IMR-90 (cell line): ENCODE data around the gene RFX3. TPM values are rescaled to one million over a fixed set of nuclear protein-coding genes. Genes with fewer than 3 reads are reported as not detected.

ENCODE experiments used
- ATAC-seq: fragments of 200-7000 bp; cut with Tn5 transposase; 2 replicates; pipeline ENCODE4 v1.9.1; 2020; ENCODE audit warnings: low read depth, mild to moderate bottlenecking, moderate library complexity
- BruUV-seq: library from RNA; stranded (reverse); fragments of 400-500 nt; replicated peaks from 2 replicates; lab custom pipeline; 2021; lab: Mats Ljungman, UMichigan
- CTCF ChIA-PET: fragments of 300-600 bp; formaldehyde crosslinking; extraction: SDS; loops from one replicate; lab custom pipeline; 2021; ENCODE audit warnings: antibody characterized with exemption; lab: Yijun Ruan, JAX
- POLR2A ChIA-PET: fragments of 300-600 bp; sonication (Branson Sonifier 250); formaldehyde crosslinking; loops from one replicate; lab custom pipeline; 2022; ENCODE audit warnings: antibody characterized with exemption; ENCODE audit not compliant: unreplicated experiment; lab: Charles Lee
- DNase-seq: peaks from one replicate; pipeline ENCODE4 v3.0.0; 2013
- H2AFZ ChIP-seq: replicated peaks from 2 replicates; pipeline ENCODE3; 2013; ENCODE audit warnings: low read length, mild to moderate bottlenecking; ENCODE audit not compliant: poor library complexity
- H2AK5ac ChIP-seq: 2 replicates; pipeline ENCODE4 v1.6.1; 2013; ENCODE audit warnings: low read depth, low read length, inconsistent platforms
- H2AK9ac ChIP-seq: replicated peaks from 2 replicates; pipeline ENCODE3; 2013; ENCODE audit warnings: mild to moderate bottlenecking, low read depth, low read length, moderate library complexity; ENCODE audit not compliant: poor library complexity
- H2BK120ac ChIP-seq: 2 replicates; pipeline ENCODE4 v1.6.1; 2013; ENCODE audit warnings: low read depth, low read length, inconsistent platforms
- H2BK15ac ChIP-seq: 3 replicates; pipeline ENCODE4 v1.6.1; 2013; ENCODE audit warnings: low read depth, low read length, inconsistent platforms
- H2BK20ac ChIP-seq: 2 replicates; pipeline ENCODE4 v1.6.1; 2013; ENCODE audit warnings: low read depth, mild to moderate bottlenecking, inconsistent platforms, low read length, moderate library complexity
- H2BK5ac ChIP-seq: 2 replicates; pipeline ENCODE4 v1.6.1; 2013; ENCODE audit warnings: mild to moderate bottlenecking, low read depth, low read length, inconsistent platforms; ENCODE audit not compliant: poor library complexity, severe bottlenecking
- H3K14ac ChIP-seq: replicated peaks from 2 replicates; pipeline ENCODE4 v1.6.1; 2013; ENCODE audit warnings: low read depth, low read length, inconsistent platforms
- H3K18ac ChIP-seq: 2 replicates; pipeline ENCODE4 v1.6.1; 2013; ENCODE audit warnings: low read depth, low read length, control low read depth
- H3K23ac ChIP-seq: 2 replicates; pipeline ENCODE4 v1.6.1; 2013; ENCODE audit warnings: low read depth, low read length, inconsistent platforms
- H3K27ac ChIP-seq: 2 replicates; pipeline ENCODE4 v1.5.1; 2013; ENCODE audit warnings: mild to moderate bottlenecking, control low read depth, low read length; ENCODE audit not compliant: insufficient read depth
- H3K27me3 ChIP-seq: 2 replicates; pipeline ENCODE4 v1.6.1; 2013; ENCODE audit warnings: low read length; ENCODE audit not compliant: control insufficient read depth, insufficient read depth
- H3K36me3 ChIP-seq: 2 replicates; pipeline ENCODE4 v1.6.1; 2013; ENCODE audit warnings: low read length, mixed read lengths; ENCODE audit not compliant: control insufficient read depth, insufficient read depth
- H3K4ac ChIP-seq: 2 replicates; pipeline ENCODE4 v1.6.1; 2013; ENCODE audit warnings: low read depth, low read length, inconsistent platforms
- H3K4me1 ChIP-seq: 2 replicates; pipeline ENCODE4 v1.6.1; 2013; ENCODE audit warnings: low read length, mixed read lengths; ENCODE audit not compliant: control insufficient read depth, insufficient read depth
- H3K4me2 ChIP-seq: 2 replicates; pipeline ENCODE4 v1.6.1; 2013; ENCODE audit warnings: low read depth, mild to moderate bottlenecking, control low read depth, low read length, moderate library complexity
- H3K4me3 ChIP-seq: 2 replicates; pipeline ENCODE4 v1.5.1; 2013; ENCODE audit warnings: low read depth, mild to moderate bottlenecking, control low read depth, low read length, moderate library complexity; ENCODE audit not compliant: insufficient read depth
- H3K56ac ChIP-seq: 2 replicates; pipeline ENCODE4 v1.6.1; 2013; ENCODE audit warnings: low read length, inconsistent platforms; ENCODE audit not compliant: insufficient read depth; ENCODE audit errors: extremely low read depth
- H3K79me1 ChIP-seq, 2 experiments: 2 replicates each; pipeline ENCODE4 v1.6.1; 2013; ENCODE audit warnings: low read length in 2 of 2, inconsistent platforms in 1 of 2, low read depth in 1 of 2
- H3K9ac ChIP-seq: 2 replicates; pipeline ENCODE4 v1.6.1; 2013; ENCODE audit warnings: low read depth, low read length, control low read depth
- H3K9me1 ChIP-seq: 2 replicates; pipeline ENCODE4 v1.6.1; 2013; ENCODE audit warnings: low read length, inconsistent platforms; ENCODE audit not compliant: insufficient read depth
- H3K9me3 ChIP-seq: 2 replicates; pipeline ENCODE4 v1.6.1; 2013; ENCODE audit warnings: low read length; ENCODE audit not compliant: control insufficient read depth, insufficient read depth
- H4K20me1 ChIP-seq: 2 replicates; pipeline ENCODE4 v1.6.1; 2013; ENCODE audit warnings: low read length, inconsistent platforms; ENCODE audit not compliant: insufficient read depth
- H4K5ac ChIP-seq: 2 replicates; pipeline ENCODE4 v1.6.1; 2013; ENCODE audit warnings: mild to moderate bottlenecking, low read depth, low read length, control low read depth
- H4K8ac ChIP-seq, 2 experiments: 2 replicates each; pipeline ENCODE4 v1.6.1; 2013; ENCODE audit warnings: low read depth in 2 of 2, low read length in 2 of 2, control low read depth in 1 of 2, inconsistent platforms in 1 of 2
- H4K91ac ChIP-seq: 2 replicates; pipeline ENCODE4 v1.6.1; 2013; ENCODE audit warnings: low read depth, low read length, inconsistent platforms; ENCODE audit not compliant: insufficient read depth
- NFE2L2 ChIP-seq: fragments of 150-350 bp; IDR thresholded peaks from 2 replicates; pipeline ENCODE4 v1.6.1; 2016; ENCODE audit warnings: low read depth, mild to moderate bottlenecking, low read length
- POLR2A ChIP-seq: IDR thresholded peaks from 2 replicates; pipeline ENCODE4 v1.6.1; 2012; ENCODE audit warnings: mild to moderate bottlenecking, low read depth, low read length
- WGBS, 2 experiments: methylation state at CpG; one replicate each; pipeline versions ENCODE4 v1.1.5 to v1.1.7; 2013; ENCODE audit warnings: missing lambda C conversion rate in 2 of 2; ENCODE audit not compliant: insufficient read length in 1 of 2; ENCODE audit errors: extremely low coverage in 2 of 2; 5-methylcytosine and 5-hydroxymethylcytosine counted together
- dilution Hi-C: fragments of 300-500 bp; cut with HindIII; formaldehyde crosslinking; loops from one replicate; pipeline ENCODE4 v1.14.3; 2018; ENCODE audit warnings: low sequenced_read_pairs; ENCODE audit not compliant: unreplicated experiment
- in situ Hi-C: fragments of 300-500 bp; cut with MboI; formaldehyde crosslinking; loops from 3 replicates; pipeline ENCODE4 v1.14.3; 2019; ENCODE audit warnings: low sequenced_read_pairs, inconsistent platforms, mixed read lengths
- intact Hi-C: fragments of 100-400 bp; cut with micrococcal nuclease; formaldehyde crosslinking; loops from 2 replicates; pipeline ENCODE4 v1.10.0; 2022
- polyA plus RNA-seq, 3 experiments: library from polyadenylated mRNA; depleted of rRNA; stranded (reverse); fragments of >200 nt; gene quantifications; 2 replicates each; pipeline ENCODE4 v1.2.3, GENCODE V29; 2012; ENCODE audit warnings: low replicate concordance in 1 of 3
- total RNA-seq: library from RNA; depleted of rRNA; stranded (reverse); fragments of >200 nt; gene quantifications from 2 replicates; pipeline ENCODE4 v1.2.3, GENCODE V29; 2012

The RFX3 gene
- total and polyA plus RNA-seq, 2 of the 4 experiments (the other 2 are of a cell fraction): 1.7 to 2.7 TPM

GRCh38 chr9:3296536-3296935 is 229.3 kb downstream of the RFX3 start:
- Histone ChIP-seq H3K18ac (no peak overlapping the region), H3K9me3 (no peaks in the 10 kb centered on the region), H3K4me2 (no peak overlapping the region), H4K8ac (no peak overlapping the region), H3K9me1 (no peaks in the 10 kb centered on the region), H3K56ac (no peak overlapping the region), H3K27me3 (no peaks in the 10 kb centered on the region), H3K36me3 (no peaks in the 10 kb centered on the region), H3K23ac (no peak overlapping the region), H2BK15ac (no peak overlapping the region), H3K4me3 (no peak overlapping the region), H4K5ac (no peak overlapping the region), H3K14ac (no peak overlapping the region), H3K9ac (no peak overlapping the region), H2AFZ (no peak overlapping the region), H2BK5ac (no peak overlapping the region), H2AK5ac (no peak overlapping the region), H3K4ac (no peak overlapping the region), H2BK20ac (no peak overlapping the region), H3K79me1 (no peaks in the 10 kb centered on the region), H3K27ac (no peak overlapping the region), H2AK9ac (no peak overlapping the region), H4K20me1 (no peaks in the 10 kb centered on the region), H3K4me1 (no peaks in the 10 kb centered on the region), H2BK120ac (no peak overlapping the region), H4K91ac (no peak overlapping the region)
- intact Hi-C loops (no loop called here), dilution Hi-C loops (no loop called here), in situ Hi-C loops (no loop called here)
- no TSS peak for BruUV-seq
- ChIA-PET POLR2A (no interaction called here), CTCF (no interaction called here)
- DNase-seq (no peak), ATAC-seq (no peak)
- TF ChIP-seq POLR2A (no peak), NFE2L2 (no peak)
- no CpG with 5 or more reads among the region's 4 CpGs for whole genome bisulfite sequencing, 2 experiments
